NT2/D1 (cell line): ENCODE data around the gene SEH1L.

Experiments used
- YY1 ChIP-seq: IDR thresholded peaks from 2 replicates; pipeline ENCODE4 v1.6.1; 2011; ENCODE audit not compliant: insufficient read length, insufficient read depth
- ZNF274 ChIP-seq: IDR thresholded peaks from 2 replicates; pipeline ENCODE4 v1.6.1; 2011; ENCODE audit warnings: mild to moderate bottlenecking, low read depth, low read length

- TF ChIP-seq ZNF274 (no peak), YY1 (no peak)
Observed at GRCh38 chr18:12963069-12963468, 15.3 kb downstream of the SEH1L start.
